Duodenal mucosa (tissue), 2 donors: ENCODE measurements around the gene TNS1.
"Not testable (repeated sequence)": the region's sequence is repeated elsewhere in the genome, so short reads cannot be mapped to it uniquely, and the experiment has no call there.

ENCODE experiments used
- H3K27ac ChIP-seq: one replicate; pipeline ENCODE4 v1.7.0; 2013; ENCODE audit warnings: low read depth, low read length
- H3K27me3 ChIP-seq, 2 donors: one replicate each; pipeline ENCODE4 v1.7.0; 2013; ENCODE audit warnings: low read length in 2 of 2, control low read depth in 1 of 2; ENCODE audit not compliant: insufficient read depth in 2 of 2, control insufficient read depth in 1 of 2
- H3K36me3 ChIP-seq, 2 donors: one replicate each; pipeline ENCODE4 v1.7.0; 2013; ENCODE audit warnings: low read length in 2 of 2, control low read depth in 1 of 2; ENCODE audit not compliant: insufficient read depth in 2 of 2, control insufficient read depth in 1 of 2
- H3K4me1 ChIP-seq, 2 donors: one replicate each; pipeline ENCODE4 v1.7.0; 2013; ENCODE audit warnings: low read length in 2 of 2, control low read depth in 1 of 2; ENCODE audit not compliant: insufficient read depth in 2 of 2, control insufficient read depth in 1 of 2
- H3K4me3 ChIP-seq, 2 donors: one replicate each; pipeline ENCODE4 v1.7.0; 2013; ENCODE audit warnings: low read length in 2 of 2, low read depth in 1 of 2
- H3K9ac ChIP-seq, 2 donors: one replicate each; pipeline ENCODE4 v1.7.0; 2013; ENCODE audit warnings: low read length in 2 of 2, low read depth in 1 of 2
- H3K9me3 ChIP-seq, 2 donors: one replicate each; pipeline ENCODE4 v1.7.0; 2013; ENCODE audit warnings: low read length in 2 of 2, control low read depth in 1 of 2; ENCODE audit not compliant: control insufficient read depth in 1 of 2

TNS1 gene

DNA sequence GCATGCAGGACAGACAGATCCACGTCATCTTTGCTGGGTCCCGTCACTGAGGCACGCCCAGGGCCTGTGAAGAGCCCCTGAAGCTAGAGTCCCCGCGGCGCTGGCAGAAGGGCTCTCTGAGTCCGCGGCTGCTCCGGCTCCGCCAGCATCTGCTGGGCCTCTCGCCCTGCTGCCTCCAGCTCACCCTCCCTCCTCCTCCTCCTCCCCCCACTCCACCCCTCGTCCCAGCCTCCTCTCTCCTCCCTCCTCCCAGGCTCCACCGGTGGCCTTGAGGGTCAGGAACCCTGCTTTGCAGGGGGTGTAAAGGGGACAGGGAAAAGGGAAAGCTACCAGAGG is at the start of gene TNS1:
Gene TNS1, minus strand, starts transcription at position 151 of the 336 bp plus-strand sequence. Its CDS starts 123 bp downstream, at position 28.
- Histone ChIP-seq H3K4me1 (no peaks in the 10 kb centered on the region), H3K27me3 (no peaks in the 10 kb centered on the region), H3K9ac (no peak within 1 kb of the TSS), H3K36me3 (no peaks in the 10 kb centered on the region), H3K27ac (peak within 1 kb of the TSS; percentile 20), H3K9me3 (no peaks in the 10 kb centered on the region), H3K4me3 (peak within 1 kb of the TSS; percentile 21 to 37)

DNA sequence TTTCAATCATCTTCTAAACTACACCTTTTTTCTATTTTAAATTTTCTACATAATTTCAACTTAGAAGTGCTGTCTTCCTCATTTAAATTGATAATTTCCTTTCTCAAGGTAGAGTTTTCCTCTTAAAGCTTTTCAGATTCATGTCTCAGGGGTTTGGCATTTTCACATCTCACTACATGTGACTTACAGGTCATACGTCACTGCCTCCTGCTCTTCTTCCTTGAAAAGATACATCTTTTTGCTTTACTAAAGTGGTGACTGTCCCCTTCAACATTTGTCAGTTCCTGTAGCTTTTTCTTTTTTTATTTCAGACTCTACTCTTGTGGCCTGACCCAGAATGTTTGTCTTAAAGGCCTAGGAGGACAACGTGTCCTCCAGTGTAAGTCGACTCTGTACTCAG is 49.1 kb upstream of the TNS1 start:
- no peaks in the 10 kb centered on the region for H3K4me1 ChIP-seq
- no peaks in the 10 kb centered on the region for H3K36me3 ChIP-seq
- H3K27me3 ChIP-seq, result peaks cover 0 to 2% of the 10 kb centered on the region in 2 donors
- H3K27ac ChIP-seq, result no peak overlapping the region
- peaks cover 0 to 6% of the 10 kb centered on the region in 2 donors for H3K9me3 ChIP-seq
- no peak overlapping the region for H3K4me3 ChIP-seq
- no peak overlapping the region for H3K9ac ChIP-seq

DNA sequence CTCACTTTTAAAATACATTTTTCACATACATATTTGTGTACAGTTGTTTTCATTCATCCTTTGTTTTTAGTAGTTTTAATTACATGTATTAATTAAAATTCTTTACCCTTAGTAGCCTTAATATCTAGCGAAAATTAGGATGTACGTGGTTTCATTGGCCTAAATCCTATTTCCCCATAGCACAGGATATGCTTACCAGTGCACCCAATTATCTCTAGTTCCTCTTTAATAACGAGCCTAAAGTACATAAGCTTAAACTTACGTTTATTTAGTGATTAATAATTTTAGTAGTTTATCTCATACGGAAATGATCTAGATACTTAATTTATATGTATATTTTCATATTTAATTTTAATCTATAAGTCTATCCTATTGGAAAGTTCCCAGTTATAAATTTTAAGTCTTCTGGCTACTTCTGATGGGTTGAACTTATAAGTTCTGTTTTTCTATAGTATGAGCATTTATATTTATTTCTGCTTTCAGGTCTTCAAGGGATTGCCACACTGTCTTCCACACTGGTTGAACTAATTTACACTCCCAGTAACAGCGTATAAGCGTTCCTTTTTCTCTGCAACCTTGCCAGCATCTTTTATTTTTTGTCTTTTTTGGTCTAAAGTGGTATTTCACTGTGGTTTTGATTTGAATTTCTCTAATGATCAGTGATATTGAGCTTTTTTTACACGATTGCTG is 44.9 kb upstream of the TNS1 start:
- Histone ChIP-seq H3K27me3 (peaks cover 0 to 2% of the 10 kb centered on the region in 2 donors), H3K4me3 (no peak overlapping the region), H3K36me3 (no peaks in the 10 kb centered on the region), H3K4me1 (no peaks in the 10 kb centered on the region), H3K27ac (no peak overlapping the region), H3K9me3 (peaks cover 0 to 6% of the 10 kb centered on the region in 2 donors), H3K9ac (no peak overlapping the region)

DNA sequence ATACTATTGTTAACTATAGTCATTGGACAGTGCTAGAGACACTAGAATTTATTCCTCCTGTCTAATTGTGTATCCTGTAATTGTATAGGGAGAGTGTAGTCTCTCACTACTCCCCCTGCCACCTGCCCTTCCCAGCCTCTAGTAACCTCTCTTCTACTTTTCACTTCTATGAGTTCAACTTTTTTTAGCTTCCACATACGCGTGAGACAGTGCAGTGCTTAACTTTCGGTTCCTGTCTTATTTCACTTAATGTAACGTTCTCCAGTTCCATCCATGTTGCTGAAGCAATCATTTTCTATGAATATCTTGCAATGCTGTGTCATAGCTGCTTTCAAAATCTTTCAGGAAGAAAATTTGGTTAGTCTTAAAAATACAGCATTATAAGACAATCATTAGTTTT is 43.4 kb upstream of the TNS1 start:
- Histone ChIP-seq H3K4me1 (no peaks in the 10 kb centered on the region), H3K27me3 (peaks cover 0 to 2% of the 10 kb centered on the region in 2 donors), H3K36me3 (no peaks in the 10 kb centered on the region), H3K27ac (no peak overlapping the region), H3K4me3 (no peak overlapping the region), H3K9ac (no peak overlapping the region), H3K9me3 (peaks cover 0 to 6% of the 10 kb centered on the region in 2 donors)

DNA sequence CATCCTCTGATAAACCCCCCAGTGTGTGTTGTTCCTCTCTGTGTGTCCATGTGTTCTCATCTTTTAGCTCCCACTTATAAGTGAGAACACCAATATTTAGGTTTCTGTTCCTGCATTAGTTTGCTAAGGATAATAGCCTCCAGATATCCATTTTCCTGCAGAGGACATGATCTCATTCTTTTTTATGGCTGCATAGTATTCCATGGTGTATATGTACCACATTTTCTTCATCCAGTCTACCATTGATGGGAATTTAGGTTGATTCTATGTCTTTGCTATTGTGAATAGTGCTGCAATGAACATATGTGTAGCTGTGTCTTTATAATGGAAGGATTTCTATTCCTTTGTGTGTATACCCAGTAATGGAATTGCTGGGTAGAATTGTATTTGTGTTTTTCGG is 41.8 kb upstream of the TNS1 start:
- not testable (repeated sequence) for H3K9me3 ChIP-seq

DNA sequence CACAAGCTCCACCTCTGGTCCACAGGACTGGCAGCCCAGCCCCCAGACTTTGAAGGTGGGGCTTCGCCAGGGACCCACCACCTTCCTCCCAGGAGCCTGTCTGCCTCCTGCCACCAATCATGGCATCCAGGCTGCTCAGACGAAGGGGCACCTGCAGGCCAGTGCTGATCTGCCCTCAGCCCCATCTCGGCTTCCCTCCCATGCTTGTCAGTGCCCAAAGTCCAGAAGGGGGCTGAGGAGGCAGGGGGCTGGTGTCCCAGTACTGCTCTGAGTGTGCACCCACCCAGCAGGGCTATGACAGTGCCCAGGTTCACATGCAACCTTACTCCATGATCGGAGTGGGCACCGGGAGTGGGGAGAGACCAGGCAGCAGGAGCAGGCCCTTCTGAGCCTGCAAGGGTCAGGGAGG is 40.9 kb upstream of the TNS1 start:
- H3K9me3 ChIP-seq, result no peaks in the 10 kb centered on the region
- H3K36me3 ChIP-seq, result no peaks in the 10 kb centered on the region
- no peak overlapping the region for H3K4me3 ChIP-seq
- no peak overlapping the region for H3K9ac ChIP-seq
- no peaks in the 10 kb centered on the region for H3K4me1 ChIP-seq
- H3K27me3 ChIP-seq, result peaks cover 0 to 7% of the 10 kb centered on the region in 2 donors
- no peak overlapping the region for H3K27ac ChIP-seq

More for the DNA sequence above, 41.8 kb upstream of the TNS1 start:
- H3K4me3 ChIP-seq, H3K27me3 ChIP-seq, H3K36me3 ChIP-seq, H3K4me1 ChIP-seq, H3K9ac ChIP-seq, H3K27ac ChIP-seq: not testable (repeated sequence)

DNA sequence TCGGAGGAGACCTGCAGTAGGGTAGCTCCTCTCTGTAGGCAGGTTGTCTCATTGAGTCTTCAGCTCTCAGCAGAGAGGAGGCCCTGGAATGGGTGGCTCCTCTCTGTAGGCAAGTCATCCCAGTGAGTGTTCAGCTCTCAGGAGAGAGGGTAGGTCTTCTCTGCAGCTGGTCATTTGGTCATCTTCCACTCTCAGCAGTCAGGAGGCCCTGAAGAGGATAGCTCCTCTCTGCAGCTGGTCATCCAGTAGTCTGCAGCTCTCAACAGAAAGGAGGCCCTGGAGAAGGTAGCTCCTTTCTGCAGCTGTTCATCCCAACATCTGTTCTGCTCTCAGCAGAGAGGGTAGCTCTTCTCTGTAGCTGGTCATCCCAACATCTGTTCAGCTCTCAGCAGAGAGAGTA is 40.3 kb upstream of the TNS1 start:
- Histone ChIP-seq H3K27ac (no peak overlapping the region), H3K27me3 (peaks cover 0 to 7% of the 10 kb centered on the region in 2 donors), H3K9ac (no peak overlapping the region), H3K4me3 (no peak overlapping the region), H3K9me3 (no peaks in the 10 kb centered on the region), H3K36me3 (no peaks in the 10 kb centered on the region), H3K4me1 (no peaks in the 10 kb centered on the region)

DNA sequence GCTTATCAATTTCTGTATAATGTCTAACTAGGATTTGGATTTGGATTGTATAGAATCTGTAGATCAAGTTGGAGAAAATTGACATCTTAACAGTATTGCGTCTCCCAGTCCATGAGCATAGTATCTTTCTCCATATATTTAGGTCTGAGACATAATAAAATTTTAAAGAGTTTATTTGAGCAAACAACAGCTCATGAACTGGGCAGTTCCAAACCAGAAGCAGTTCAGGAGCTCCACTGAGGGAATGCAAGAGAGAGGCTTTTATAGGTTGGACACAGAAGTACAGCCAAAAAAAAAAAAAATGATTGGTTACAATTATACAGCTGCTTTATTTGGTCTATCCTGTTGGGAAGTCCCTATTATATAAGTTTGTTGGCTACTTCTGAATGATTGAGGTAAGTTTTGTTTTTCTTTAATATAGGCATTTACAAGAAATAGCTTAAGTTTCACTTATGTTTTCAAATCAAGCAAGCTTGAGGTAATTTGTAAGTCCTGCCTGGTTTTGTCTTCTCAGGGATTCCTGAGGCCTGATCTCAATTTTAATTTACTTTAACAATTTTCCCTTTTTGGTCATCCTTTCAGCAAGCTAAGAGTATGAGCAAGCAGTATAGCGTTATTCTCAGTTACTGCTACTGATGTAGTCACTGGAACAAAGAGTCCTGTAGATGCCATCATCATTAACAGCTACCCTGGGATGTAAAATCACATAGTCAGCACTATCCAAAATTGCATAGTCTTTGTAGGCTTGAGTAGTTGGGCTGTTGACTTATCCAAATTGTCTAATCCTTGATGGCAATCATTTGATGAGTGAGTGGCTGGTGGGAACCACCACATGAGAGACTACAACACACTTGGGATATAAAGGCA is 38.7 kb upstream of the TNS1 start:
- Histone ChIP-seq H3K27me3 (peaks cover 0 to 7% of the 10 kb centered on the region in 2 donors), H3K9ac (no peak overlapping the region), H3K9me3 (no peaks in the 10 kb centered on the region), H3K4me1 (no peaks in the 10 kb centered on the region), H3K27ac (no peak overlapping the region), H3K4me3 (no peak overlapping the region), H3K36me3 (no peaks in the 10 kb centered on the region)

DNA sequence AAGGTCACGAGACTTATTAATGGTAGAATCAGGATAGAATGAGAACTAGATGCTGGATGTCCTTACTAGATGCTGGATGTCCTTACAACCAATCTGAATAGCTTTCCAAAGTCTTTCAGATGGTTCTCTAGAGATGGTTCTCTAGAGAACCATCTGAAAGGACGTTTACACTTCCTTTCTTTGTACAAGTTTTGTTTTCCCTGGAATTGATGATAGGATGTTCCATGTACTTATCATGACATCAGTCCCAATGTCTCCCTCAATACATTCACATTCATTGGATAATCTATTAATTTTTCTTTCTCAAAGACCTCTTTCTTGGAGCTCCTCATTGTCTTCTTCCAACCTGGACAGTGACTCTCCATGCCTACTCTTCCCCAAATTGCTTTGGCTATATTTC is 38.1 kb upstream of the TNS1 start:
- Histone ChIP-seq H3K4me3 (no peak overlapping the region), H3K27me3 (peaks cover 0 to 7% of the 10 kb centered on the region in 2 donors), H3K9ac (no peak overlapping the region), H3K4me1 (no peaks in the 10 kb centered on the region), H3K27ac (no peak overlapping the region), H3K36me3 (no peaks in the 10 kb centered on the region), H3K9me3 (no peaks in the 10 kb centered on the region)

DNA sequence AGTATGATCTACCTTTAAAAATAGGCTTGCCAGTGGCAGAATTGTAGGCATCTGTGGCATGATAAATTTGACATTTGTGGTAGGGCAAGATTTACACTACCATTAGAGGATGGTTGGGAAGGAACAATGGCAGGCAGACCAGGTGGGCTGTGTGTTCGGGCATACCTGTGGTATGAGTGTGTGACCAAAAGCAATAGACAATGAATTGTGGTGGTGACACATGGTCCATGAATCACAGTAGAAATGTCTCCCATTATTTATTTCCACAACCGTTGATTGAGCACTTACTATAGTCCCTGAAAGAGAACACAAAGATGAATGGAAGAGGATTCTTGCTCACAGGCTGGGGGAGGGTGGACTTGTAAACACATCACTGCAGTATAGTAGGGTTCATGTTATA is 36.4 kb upstream of the TNS1 start:
- Histone ChIP-seq H3K4me1 (no peaks in the 10 kb centered on the region), H3K27me3 (peaks cover 2 to 7% of the 10 kb centered on the region in 2 donors), H3K9me3 (no peaks in the 10 kb centered on the region), H3K36me3 (no peaks in the 10 kb centered on the region), H3K27ac (no peak overlapping the region), H3K4me3 (no peak overlapping the region), H3K9ac (no peak overlapping the region)
